Stimulated activated CD4-positive, alpha-beta T cell treated with anti-CD3 and anti-CD28 coated beads, Interleukin-15, amount 100 ng/mL, for 24 hours (primary cell): ENCODE data around the gene LRIG1.
"Not testable (repeated sequence)": the region's sequence is repeated elsewhere in the genome, so short reads cannot be mapped to it uniquely, and the experiment has no call there.

Experiments used
- DNase-seq: peaks from one replicate; pipeline ENCODE4 v3.0.0-alpha.2; 2020

The LRIG1 gene

DNA sequence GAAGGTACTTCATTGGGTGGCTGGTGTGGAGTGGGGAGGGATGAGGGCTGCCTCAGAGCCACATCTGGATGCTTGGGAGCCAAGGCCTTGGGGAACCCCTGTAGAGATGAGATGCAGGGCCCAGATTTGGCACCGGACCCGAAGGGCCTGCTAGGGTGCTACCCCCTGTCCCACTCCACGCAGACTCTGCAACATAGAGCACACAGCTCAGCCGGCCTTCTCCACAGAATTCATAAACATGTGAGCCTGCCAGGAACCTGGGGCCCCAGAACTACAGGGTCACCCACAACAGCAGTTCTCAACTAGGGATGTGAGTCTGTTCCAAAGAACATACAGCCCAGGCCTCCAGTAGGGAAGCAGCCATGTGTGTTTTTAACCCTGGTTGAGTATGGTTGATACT is 62.8 kb downstream of the LRIG1 start:
- DNase-seq, result no peak

- no peak for DNase-seq
Observed at GRCh38 chr3:66437341-66437929, 63.4 kb downstream of the LRIG1 start.

- DNase-seq, result no peak
Observed at GRCh38 chr3:66435989-66436388, 64.8 kb downstream of the LRIG1 start.

GRCh38 chr3:66434726-66435125 is 66.1 kb downstream of the LRIG1 start:
- DNase-seq, result no peak

DNA sequence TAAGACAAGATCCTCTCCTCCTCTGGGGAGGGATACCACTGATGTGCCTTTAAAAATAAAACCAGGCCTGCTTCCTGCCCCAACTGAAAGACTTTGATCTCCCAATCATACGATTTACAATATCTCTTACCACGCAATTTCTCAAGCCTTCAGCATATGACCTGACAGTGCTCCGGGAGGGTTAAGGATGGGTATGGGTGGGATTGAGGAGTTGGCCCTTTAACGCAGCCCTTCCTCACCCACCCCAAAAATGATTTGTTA is 67.4 kb downstream of the LRIG1 start:
- no peak for DNase-seq

GRCh38 chr3:66432767-66433521 is 67.9 kb downstream of the LRIG1 start:
- no peak for DNase-seq

DNA sequence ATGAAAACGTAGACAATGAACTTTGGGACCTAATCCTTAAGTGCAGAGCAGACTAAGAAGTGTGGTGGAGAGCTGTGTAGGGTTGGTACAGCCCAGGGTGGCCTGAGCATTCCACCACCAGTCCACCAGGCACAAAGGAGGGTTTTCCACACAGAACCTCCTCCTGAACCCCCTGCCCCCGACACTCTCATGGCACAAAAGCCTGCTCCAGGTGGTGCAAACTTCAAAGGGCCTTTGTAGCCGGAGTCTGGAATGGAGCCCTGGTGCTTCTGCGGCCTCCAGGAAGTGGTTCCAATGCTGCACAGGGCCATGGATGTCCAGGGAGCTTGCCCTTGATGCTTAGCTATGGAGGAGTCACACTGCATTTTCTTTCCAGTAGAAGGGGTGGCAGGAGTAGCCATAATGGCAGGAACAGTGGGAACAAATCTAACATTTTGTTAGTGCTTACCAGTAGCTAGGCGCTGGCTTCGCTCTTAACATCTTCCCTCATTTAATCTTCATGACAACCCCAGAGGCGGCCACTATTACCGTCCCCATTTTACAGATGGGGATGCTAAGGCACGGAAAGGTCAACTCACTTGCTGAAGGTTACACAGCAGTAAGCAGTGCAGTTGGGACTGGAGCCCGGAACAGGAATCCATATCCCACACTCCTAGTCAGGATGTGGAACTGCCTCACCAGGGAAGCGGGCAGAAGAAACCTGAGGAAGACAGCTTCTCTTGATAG is 68.6 kb downstream of the LRIG1 start:
- no peak for DNase-seq

DNA sequence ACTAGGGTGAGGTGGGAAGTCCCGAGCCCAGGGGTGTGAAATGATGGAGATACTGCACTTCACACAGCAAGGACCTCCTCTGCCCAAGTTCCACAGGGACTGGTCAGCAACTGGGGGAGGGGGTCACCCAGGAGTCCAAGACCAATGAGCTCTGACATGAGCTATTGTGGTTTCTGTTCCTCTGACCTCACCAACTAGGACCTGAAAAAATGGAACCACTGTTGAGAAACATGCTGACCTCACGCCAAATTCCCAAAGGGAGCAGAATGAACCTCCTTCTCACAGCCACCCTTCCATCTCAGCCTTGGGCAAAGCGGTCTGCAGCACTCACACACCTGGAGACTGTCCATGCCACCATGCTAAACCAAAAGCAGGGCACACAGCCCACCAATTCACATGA is 69.3 kb downstream of the LRIG1 start:
- no peak for DNase-seq

GRCh38 chr3:66430876-66431275 is 69.9 kb downstream of the LRIG1 start:
- DNase-seq, result no peak

DNA sequence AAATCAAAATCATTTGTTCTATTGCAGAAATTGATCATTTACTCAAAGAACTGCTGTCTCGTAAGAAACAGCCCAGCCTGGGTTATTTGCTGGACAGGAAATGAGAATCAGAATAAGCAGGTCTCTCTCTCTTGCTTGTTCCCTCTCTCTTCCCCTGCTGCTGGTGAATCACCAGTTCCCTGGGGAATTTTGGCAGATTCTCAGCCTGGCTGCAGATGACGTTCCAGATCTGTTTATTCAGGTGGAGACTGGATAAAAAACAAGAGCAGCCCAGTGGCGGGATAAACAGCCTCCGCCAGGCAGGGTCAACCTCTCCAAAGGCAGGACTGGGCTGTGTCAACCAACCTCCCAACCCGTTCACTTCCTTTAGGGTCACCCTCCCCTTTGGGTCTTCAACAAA is 72.1 kb downstream of the LRIG1 start:
- no peak for DNase-seq

DNA sequence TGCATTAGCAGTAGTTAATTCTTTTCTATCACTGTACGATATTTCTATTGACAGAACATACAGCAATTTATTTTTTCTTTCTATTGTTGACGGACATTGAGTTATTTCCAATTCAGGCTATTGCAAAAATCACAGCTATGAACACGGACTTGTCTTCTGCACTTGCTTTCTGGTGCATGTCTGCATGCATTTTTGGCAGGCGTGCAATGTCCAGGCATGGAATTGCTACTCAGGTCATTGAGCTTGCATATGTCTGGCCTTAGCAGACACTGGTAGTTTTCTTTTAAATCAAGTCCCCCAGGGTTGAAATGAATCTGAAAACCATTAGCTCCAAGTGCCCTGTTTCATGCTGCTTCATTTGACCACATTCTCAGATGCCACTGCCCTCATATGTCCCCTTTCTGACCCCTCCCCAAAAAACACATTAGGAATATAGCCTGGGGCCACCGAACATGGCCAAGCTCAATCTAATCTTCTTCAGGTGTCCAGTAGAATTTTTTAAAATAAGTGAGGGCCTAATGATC is 72.8 kb downstream of the LRIG1 start:
- no peak for DNase-seq

DNA sequence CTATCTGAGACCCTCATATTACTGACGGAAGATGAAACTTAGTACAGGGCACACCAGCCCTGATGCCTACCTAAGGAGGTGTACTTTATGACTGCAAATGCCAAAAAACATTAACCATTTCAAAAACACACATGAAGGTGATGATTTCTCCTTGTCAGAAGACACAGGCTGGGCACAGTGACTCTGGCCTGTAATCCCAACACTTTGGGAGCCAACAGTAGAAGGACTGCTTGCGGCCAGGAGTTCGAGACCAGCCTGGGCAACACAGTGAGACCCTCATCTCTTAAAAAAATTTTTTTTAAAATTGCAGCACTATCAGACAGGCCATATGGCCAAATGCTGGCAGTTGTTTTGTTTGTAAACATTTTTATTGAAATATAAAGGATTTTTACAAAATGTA is 73.5 kb downstream of the LRIG1 start:
- DNase-seq, result no peak

DNA sequence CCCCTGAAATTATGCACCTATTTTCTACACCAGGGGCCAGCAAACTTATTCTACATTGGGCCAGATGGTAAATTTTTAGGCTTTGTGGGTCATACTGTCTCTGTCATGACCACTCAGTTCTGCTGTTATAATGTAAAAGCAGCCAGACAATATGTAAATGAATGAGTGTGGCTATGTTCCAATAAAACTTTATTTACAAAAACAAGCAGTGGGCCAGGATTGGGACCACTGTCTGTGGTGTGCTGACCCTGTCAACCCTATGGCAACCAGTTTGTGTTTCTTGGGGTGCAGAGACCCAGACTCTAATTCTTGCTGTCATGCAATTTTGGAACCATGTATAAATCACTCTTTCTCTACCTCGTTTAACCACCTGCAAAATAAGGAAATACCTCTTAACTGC is 74.7 kb downstream of the LRIG1 start:
- DNase-seq, result no peak

- no peak for DNase-seq
Observed at GRCh38 chr3:66425576-66426114, 75.2 kb downstream of the LRIG1 start.

DNA sequence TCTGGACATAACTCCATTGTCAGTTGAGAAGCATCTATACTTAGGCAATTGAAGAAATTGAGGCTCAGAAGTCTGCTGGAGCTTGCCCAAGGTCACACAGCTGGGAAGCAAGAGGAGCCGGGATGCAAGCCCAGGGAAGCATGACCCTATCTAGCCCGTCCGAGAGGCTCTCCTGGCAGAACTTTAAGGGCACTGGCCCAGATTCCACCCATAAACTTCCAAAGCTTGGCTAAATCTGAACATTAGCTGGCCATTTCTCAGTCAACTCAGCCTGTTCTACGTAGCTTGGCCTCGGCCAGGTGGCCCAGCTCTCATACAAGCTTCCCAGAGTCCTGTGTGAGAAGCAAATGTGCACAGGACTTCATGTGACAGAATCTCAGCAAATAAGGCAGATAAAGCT is 75.8 kb downstream of the LRIG1 start:
- DNase-seq, result no peak

DNA sequence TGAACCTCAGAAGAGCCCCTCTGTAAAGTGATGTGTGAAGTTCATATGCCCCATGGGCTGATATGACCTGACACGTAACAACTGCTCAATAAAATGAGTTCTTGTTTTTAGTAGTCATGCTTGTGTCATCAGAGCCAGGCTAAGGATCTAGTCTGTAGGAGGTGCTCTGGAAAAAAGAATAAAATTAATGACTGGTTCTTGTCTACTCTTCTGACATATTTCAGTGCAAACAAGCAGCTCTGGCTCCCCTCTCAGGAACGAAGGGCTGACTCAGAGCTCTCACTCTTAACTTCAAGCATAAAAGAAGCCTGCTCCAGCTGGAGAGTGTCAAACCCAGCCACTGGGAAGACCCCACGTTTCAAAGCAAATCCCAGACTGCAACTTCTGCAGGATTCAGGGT is 77.0 kb downstream of the LRIG1 start:
- peak; percentile 6 for DNase-seq

DNA sequence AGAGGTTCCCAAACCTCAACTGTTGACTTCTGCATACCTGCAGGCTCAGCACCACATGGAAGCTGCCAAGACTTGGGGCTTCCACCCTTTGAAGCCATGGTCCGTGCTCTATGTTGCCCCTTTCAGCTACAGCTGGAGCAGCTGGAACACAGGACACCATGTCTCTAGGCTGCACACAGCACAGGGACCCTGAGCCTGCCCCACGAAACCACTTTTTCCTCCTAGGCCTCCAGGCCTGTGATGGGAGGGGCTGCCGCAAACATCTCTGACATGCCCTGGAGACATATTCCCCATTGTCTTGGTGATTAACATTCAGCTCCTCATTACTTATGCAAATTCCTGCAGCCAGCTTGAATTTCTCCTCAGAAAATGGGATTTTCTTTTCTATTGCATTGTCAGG is 78.9 kb downstream of the LRIG1 start:
- DNase-seq, result not testable (repeated sequence)

GRCh38 chr3:66421144-66421543 is 79.7 kb downstream of the LRIG1 start:
- not testable (repeated sequence) for DNase-seq

DNA sequence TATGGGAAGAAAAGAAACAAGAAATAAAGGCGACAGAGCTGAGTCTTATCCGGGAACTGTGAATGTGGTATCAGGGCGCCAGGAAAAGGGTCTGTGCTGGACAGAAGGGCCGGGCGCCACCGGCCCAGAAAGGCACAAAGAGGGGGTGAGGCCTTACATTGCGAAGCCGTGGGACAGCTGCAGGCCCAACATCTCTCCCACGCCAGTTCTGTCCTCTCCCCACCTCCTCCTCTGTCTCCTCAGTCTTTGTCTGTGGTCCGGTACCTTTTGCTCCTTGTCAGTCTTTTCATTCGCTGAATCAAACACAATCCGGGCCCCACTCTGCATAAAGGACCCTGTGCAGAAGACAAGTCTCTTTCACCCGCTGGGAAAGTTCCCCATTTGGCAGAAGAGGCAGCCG is 81.8 kb downstream of the LRIG1 start:
- DNase-seq, result no peak

DNA sequence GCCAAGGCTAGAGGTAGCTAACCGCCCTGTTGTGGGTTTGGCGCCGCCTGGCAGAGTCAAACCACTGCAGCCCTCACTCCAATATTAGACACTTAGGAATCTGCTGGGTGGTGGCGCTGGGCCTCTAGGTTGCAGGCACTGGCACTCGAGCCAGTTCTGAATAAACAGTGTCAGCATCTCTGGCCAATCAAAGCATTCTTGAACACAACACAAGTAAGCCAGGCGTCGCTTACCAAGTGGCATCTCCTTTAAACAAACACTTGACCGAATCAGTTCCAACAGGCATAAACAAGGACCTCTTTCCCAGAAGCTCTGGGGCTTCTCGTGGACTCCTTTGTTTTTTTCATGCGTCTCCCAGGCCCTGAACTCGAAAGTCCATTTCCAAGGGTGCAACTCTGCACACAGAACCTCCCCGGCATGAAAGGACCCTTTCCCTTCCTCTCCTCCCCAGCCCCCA is 82.3 kb downstream of the LRIG1 start:
- no peak for DNase-seq

GRCh38 chr3:66416556-66417304 is 84.1 kb downstream of the LRIG1 start:
- no peak for DNase-seq

DNA sequence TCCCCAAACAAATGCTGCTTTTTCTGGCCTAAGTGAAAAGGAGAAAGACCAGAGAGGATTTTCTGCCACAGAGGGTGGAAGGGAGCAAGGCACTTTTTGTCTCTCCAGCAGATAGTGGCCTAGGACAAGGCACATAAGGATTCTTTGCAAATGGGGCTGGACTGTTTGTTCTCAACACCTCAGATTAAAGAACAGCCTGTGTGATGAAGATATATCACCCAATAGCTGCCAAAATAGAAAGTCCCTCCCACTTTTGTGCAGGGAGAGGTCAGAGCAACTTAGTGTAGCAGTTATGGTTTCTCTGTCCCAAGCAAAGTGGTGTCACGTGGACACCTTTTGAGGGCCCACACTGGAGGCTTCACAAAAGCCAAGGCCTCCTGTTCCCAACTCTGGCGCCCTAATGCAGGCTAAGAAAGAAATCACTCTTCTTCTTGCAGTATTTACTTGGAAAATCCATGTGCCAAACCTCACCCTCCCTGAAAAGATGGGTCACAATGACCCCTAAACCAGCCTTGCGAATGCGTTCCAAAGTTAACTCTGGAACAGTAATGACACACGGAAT is 84.9 kb downstream of the LRIG1 start:
- DNase-seq, result no peak

DNA sequence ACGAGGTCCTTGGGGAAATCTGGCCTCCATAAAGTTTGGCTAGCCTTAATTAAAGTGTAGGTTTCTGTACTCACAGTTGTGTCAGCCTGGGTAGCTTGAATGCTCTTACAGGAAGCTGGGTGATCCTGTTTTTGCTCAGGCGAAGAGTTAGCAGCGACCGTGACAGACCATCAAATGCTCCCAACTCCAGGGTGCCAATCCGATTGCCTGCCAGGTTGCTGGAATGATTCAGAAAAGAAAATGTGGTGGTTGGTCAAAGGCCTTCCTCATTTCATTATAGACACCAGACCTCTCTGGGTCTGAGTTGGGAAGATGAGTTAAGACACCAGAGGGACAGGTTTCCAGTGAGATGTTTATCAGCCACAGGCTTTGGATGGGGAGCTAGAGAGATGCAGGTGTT is 86.0 kb downstream of the LRIG1 start:
- DNase-seq, result no peak
